ENCODE data around the gene BSX. TPM values are rescaled to one million over a fixed set of nuclear protein-coding genes. Genes with fewer than 3 reads are reported as not detected.

The BSX gene
- total RNA-seq, 4 donors from 2014 or later = not detected

GRCh38 chr11:122963961-122964360, 17.7 kb downstream of the BSX start:
- Histone ChIP-seq H3K4me3 (no peak overlapping the region), H3K27ac (no peak overlapping the region), H3K4me1 (no peaks in the 10 kb centered on the region), H3K9me3 (no peaks in the 10 kb centered on the region), H3K36me3 (no peaks in the 10 kb centered on the region), H3K27me3 (peaks cover 0 to 36% (median 0%) of the 10 kb centered on the region in 4 donors)
- no peak for DNase-seq
- intact Hi-C loops (cut with DNase I) = no loop called here
- WGBS, 2 donors = 35 to 58% methylated on average over 4 of the region's 4 CpGs
- no peak for TF ChIP-seq POLR2A (IDR thresholded peaks at IDR 0.05)
- no peak for TF ChIP-seq CTCF (IDR thresholded peaks at IDR 0.05)

GRCh38 chr11:122954455-122954854, 27.2 kb downstream of the BSX start:
- WGBS, 2 donors = 81 to 89% methylated on average over 4 of the region's 4 CpGs
- no peak overlapping the region for H3K4me3 ChIP-seq
- no peak for DNase-seq
- no peaks in the 10 kb centered on the region for H3K36me3 ChIP-seq
- no peaks in the 10 kb centered on the region for H3K27me3 ChIP-seq
- no peaks in the 10 kb centered on the region for H3K9me3 ChIP-seq
- TF ChIP-seq CTCF (IDR thresholded peaks at IDR 0.05) (no peak), POLR2A (IDR thresholded peaks at IDR 0.05) (no peak)
- no peaks in the 10 kb centered on the region for H3K4me1 ChIP-seq
- H3K27ac ChIP-seq = no peak overlapping the region
- intact Hi-C loops (cut with DNase I) = no loop called here

- TF ChIP-seq POLR2A (IDR thresholded peaks at IDR 0.05) (no peak), CTCF (IDR thresholded peaks at IDR 0.05) (no peak)
- Histone ChIP-seq H3K4me1 (no peaks in the 10 kb centered on the region), H3K36me3 (peaks cover 0 to 18% (median 0%) of the 10 kb centered on the region in 3 donors), H3K9me3 (no peaks in the 10 kb centered on the region), H3K27me3 (no peaks in the 10 kb centered on the region), H3K27ac (no peak overlapping the region), H3K4me3 (no peak overlapping the region)
- intact Hi-C loops (cut with DNase I) = no loop called here
- no peak for DNase-seq
- WGBS, 2 donors = 50 to 64% methylated on average over 2 of the region's 2 CpGs
Measured at GRCh38 chr11:122951211-122951610, 30.4 kb downstream of the BSX start.

GRCh38 chr11:122938557-122938956, 43.1 kb downstream of the BSX start:
- 87 to 100% methylated on average over 2 of the region's 2 CpGs for WGBS, 2 donors

GRCh38 chr11:122937983-122938382, 43.7 kb downstream of the BSX start:
- 74 to 79% methylated on average over 3 of the region's 3 CpGs for WGBS, 2 donors
- H3K27me3 ChIP-seq = no peaks in the 10 kb centered on the region
- no peak for DNase-seq
- no peaks in the 10 kb centered on the region for H3K36me3 ChIP-seq
- no peak overlapping the region for H3K27ac ChIP-seq
- no peak overlapping the region for H3K4me3 ChIP-seq
- TF ChIP-seq POLR2A (IDR thresholded peaks at IDR 0.05) (no peak), CTCF (IDR thresholded peaks at IDR 0.05) (no peak)
- intact Hi-C loops (cut with DNase I) = no loop called here
- H3K9me3 ChIP-seq = no peaks in the 10 kb centered on the region
- no peaks in the 10 kb centered on the region for H3K4me1 ChIP-seq

More at GRCh38 chr11:122938557-122938956, 43.1 kb downstream of the BSX start:
- Histone ChIP-seq H3K4me1 (no peaks in the 10 kb centered on the region), H3K27ac (no peak overlapping the region), H3K4me3 (no peak overlapping the region), H3K9me3 (no peaks in the 10 kb centered on the region), H3K27me3 (no peaks in the 10 kb centered on the region), H3K36me3 (no peaks in the 10 kb centered on the region)
- intact Hi-C loops (cut with DNase I) = no loop called here
- no peak for DNase-seq
- TF ChIP-seq CTCF (IDR thresholded peaks at IDR 0.05) (no peak), POLR2A (IDR thresholded peaks at IDR 0.05) (no peak)

Measured in esophagus squamous epithelium (tissue), 5 donors.